ENCODE data around the gene C2CD2. TPM values are rescaled to one million over a fixed set of nuclear protein-coding genes. Genes with fewer than 3 reads are reported as not detected.
A peak's percentile ranks its signal among the peaks of the same experiment; 100 is the strongest.

Gene C2CD2
- total RNA-seq, 2 experiments from 2014 or later: 7.0 to 8.8 TPM

DNA sequence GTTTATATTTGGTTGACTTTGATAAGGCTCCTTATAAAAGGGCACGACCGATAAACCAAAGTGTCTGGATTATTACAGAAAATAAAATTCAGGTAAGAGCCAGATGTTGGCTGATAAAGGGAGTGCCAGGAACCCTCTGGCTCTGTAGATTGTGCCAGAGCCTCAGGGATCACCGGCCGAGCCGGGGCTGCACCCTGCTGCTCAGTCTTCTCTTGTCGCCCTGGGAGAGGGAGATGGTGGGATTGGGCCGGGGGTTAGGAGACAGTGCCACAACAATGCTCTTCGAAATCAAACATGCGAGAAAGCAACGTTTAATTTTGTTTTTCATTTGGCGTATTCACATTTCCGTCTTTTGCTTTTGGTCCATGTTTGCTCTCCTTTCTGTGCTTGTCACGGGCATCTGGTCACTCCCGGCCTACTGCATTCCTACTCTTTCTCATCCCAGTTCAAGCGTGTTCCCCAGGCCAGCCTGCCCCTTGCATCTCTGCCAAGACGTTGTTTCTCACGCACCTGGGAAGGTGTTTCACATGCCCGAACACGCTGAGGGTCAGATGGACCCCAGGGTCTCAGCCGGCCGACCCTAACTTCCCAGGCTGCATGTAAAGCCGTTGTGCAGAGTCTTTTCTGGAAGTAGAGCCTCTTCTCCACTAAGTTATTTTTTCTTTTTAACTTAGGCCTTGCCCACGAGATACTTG, 18.8 kb upstream of the C2CD2 start:
- Mint-ChIP-seq H3K27me3 (no peaks in the 10 kb centered on the region), H3K4me1 (peaks cover 18% of the 10 kb centered on the region), H3K36me3 (ENCODE audit: low read depth) (no peaks in the 10 kb centered on the region), H3K9me3 (no peaks in the 10 kb centered on the region), H3K27ac (peak overlapping the region; percentile 54), H3K4me3 (no peak overlapping the region)
- no peak for DNase-seq
- ChIA-PET POLR2A (no interaction called here), CTCF (interaction anchor here (1.2 kb wide), 1 partner anchor 30 kb away, joined by 3 read pairs; no protein-coding TSS in a partner anchor)

DNA sequence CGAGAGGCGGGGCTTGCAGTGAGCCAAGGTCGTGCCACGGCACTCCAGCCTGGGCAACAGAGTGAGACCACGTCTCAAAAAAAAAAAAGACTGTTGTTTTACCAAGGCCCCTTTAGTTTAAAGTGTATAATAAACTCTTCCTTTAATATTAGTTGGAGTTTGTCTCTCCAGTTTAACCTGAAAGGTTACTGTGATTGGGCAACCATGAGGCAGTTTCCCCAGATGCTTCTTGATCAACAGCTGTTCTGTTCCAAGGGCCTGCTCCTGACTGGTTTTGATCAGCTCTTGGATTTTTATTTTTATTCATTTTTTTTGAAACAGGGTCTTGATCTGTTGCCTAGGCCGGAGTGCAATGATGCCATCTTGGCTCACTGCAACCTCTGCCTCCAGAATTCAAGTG, 18.1 kb upstream of the C2CD2 start:
- DNase-seq: no peak
- POLR2A ChIA-PET: no interaction called here
- no peaks in the 10 kb centered on the region for H3K27me3 Mint-ChIP-seq
- no peaks in the 10 kb centered on the region for H3K9me3 Mint-ChIP-seq
- no peak overlapping the region for H3K4me3 Mint-ChIP-seq
- CTCF ChIA-PET: no interaction called here
- H3K27ac Mint-ChIP-seq: no peak overlapping the region
- peaks cover 18% of the 10 kb centered on the region for H3K4me1 Mint-ChIP-seq
- no peaks in the 10 kb centered on the region for H3K36me3 Mint-ChIP-seq (ENCODE audit: low read depth)

DNA sequence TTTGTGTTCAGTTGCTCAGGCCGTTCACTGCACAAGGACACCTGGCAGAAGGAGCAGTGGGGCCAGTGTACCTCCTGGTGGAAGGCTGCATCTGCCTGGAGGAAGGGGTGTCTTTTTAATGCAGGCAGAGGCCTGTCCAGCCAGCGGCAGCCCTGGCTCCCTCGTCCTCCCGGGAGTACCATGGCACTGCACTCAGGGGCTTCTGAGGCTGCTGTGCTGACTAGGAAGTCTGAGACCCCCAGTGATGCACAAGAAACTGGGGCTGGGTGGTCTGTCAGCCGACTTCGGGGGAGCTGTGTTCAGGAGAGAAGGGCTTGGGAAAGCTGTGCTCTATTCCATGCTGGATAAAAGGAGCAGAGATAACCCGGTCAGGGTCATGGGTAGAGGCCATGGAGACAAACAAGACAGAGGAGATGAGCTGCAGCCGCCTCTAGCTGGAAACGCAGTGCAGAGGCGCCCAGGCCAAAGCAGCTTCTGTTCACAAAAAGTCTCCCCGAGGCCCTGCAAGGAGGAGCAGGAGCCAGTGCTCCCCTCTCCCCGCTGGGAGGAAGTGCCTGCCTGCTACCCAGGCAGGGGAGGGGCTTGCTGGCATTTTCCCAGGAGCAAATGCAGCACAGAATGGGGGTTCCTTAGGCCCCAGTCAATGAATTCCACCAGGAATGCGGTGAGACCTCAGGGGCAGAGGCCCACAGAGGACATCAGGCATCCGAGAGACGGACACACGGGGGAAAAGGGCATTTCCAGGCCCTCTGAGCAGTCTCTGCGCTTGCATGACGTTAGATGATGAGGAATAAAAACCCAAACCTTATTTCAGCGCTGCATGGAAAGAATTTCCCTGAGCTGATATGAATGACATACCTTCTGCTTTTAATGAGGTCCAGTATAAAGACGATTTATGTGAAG, 17.2 kb upstream of the C2CD2 start:
- Mint-ChIP-seq H3K4me1 (peaks cover 18% of the 10 kb centered on the region), H3K27ac (no peak overlapping the region), H3K27me3 (peaks cover 4% of the 10 kb centered on the region), H3K9me3 (no peaks in the 10 kb centered on the region), H3K4me3 (no peak overlapping the region), H3K36me3 (ENCODE audit: low read depth) (no peaks in the 10 kb centered on the region)
- DNase-seq: no peak
- ChIA-PET CTCF (no interaction called here), POLR2A (no interaction called here)

GRCh38 chr21:41970106-41970391, 16.2 kb upstream of the C2CD2 start:
- no peak for DNase-seq
- Mint-ChIP-seq H3K27me3 (peaks cover 4% of the 10 kb centered on the region), H3K4me1 (peaks cover 15% of the 10 kb centered on the region), H3K36me3 (ENCODE audit: low read depth) (no peaks in the 10 kb centered on the region), H3K27ac (no peak overlapping the region), H3K9me3 (no peaks in the 10 kb centered on the region), H3K4me3 (no peak overlapping the region)
- POLR2A ChIA-PET: no interaction called here
- CTCF ChIA-PET: no interaction called here

DNA sequence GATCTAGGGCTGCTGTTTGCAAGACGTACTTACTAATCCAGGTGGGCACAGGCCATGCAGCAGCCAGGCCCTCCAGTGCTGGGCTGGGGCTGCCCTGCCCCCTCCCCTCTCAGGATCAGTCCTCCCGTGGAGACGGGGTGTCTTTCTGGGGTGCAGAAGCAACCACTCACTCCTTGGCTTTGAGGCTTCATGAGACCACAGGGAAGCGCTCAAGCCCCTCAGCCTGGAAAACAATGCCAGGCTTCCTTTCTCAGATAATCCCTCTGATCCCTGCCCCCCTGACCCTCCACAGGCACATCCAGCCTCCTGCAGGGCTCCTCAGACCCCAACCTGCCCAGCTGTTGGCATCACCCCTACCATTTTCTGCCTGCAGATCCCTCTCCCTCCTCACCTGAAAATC, 13.9 kb upstream of the C2CD2 start:
- no peak for DNase-seq
- CTCF ChIA-PET: interaction anchor here (1.7 kb wide), 1 partner anchor 16 kb away, joined by 5 read pairs; no protein-coding TSS in a partner anchor
- POLR2A ChIA-PET: no interaction called here
- H3K9me3 Mint-ChIP-seq: no peaks in the 10 kb centered on the region
- peaks cover 6% of the 10 kb centered on the region for H3K27me3 Mint-ChIP-seq
- H3K4me3 Mint-ChIP-seq: no peak overlapping the region
- no peaks in the 10 kb centered on the region for H3K36me3 Mint-ChIP-seq (ENCODE audit: low read depth)
- H3K27ac Mint-ChIP-seq: no peak overlapping the region
- H3K4me1 Mint-ChIP-seq: no peaks in the 10 kb centered on the region

DNA sequence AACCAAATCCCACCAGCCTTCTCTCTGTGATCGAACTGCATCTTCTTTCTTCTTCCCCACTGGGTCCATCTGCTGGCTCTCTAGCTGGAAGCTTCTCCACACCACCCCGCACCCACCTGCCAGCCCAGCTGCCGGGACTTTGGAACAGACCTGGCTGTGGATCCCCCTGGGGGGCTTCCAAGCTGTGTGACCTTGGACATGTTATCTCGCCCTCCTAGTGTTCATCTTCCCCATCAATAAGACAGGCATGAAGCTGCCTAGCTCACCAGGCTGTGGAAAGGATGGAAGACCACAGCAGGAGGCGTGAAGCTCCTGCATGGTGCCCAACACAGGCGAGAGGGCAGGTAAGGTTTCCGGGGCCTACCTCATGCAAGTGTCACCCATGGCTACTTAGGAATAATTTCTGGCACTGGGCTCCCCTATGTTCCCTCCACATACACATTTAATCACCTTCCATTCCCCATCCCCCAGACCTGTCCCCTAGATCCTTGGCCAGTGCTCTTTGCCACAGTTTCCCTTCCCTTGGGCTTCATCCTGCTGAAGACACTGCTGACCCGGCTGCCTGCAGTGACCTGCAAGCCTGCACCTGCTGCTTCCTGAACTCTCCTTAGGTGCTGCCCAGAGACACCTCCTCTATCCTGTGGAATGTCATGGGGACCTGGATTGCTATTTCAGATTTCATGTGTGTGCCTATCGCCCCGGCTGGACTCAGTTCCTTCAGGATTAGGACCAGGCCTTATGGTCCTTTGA, 13.2 kb upstream of the C2CD2 start:
- Mint-ChIP-seq H3K27me3 (peaks cover 13% of the 10 kb centered on the region), H3K4me3 (no peak overlapping the region), H3K36me3 (ENCODE audit: low read depth) (no peaks in the 10 kb centered on the region), H3K27ac (no peak overlapping the region), H3K4me1 (peaks cover under 1% of the 10 kb centered on the region), H3K9me3 (no peaks in the 10 kb centered on the region)
- CTCF ChIA-PET: interaction anchor here (1.7 kb wide), 1 partner anchor 15 kb away, joined by 5 read pairs; no protein-coding TSS in a partner anchor
- POLR2A ChIA-PET: no interaction called here
- no peak for DNase-seq

DNA sequence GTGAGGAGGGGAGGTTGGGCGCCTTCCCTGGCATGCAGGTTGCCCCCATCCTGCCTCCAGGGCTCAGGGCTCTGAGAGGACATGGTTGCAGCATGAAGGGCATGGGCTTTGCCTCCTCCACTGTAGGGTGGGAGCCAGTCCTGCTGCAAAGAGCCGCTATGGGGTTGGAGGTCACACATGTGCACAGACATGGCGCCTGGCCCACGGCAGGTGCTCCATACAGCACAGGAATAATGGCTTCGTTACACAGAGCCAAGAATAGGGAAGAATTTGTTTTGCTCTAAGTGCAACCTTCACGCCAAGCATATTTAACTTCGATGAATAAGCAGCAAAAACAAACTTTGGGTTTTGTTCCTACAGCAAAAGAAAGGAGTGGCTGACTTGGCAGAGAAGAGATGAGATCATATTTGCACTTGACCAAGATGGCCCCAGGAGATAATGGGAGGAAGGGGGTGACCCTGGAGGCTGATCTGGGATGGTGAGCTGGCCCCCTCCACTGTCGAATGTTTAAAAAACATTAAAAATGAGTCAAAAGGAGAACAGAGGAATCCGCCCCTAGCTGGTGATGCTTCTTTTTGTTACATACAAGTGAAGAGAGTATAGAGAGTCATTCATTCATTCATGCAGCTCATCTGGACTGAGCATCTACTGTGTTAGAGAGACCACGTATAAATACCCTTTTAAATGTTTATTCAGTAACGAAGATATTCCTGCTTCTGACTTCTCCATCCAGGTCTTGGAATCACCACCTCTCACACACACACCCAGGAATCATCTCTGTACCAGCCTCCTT, 12.4 kb upstream of the C2CD2 start:
- CTCF ChIA-PET: interaction anchor here (1.7 kb wide), 1 partner anchor 14 kb away, joined by 5 read pairs; no protein-coding TSS in a partner anchor
- Mint-ChIP-seq H3K27ac (no peak overlapping the region), H3K9me3 (no peaks in the 10 kb centered on the region), H3K27me3 (peaks cover 18% of the 10 kb centered on the region), H3K36me3 (ENCODE audit: low read depth) (no peaks in the 10 kb centered on the region), H3K4me1 (peaks cover 7% of the 10 kb centered on the region), H3K4me3 (no peak overlapping the region)
- POLR2A ChIA-PET: no interaction called here
- DNase-seq: no peak

- POLR2A ChIA-PET: no interaction called here
- no peaks in the 10 kb centered on the region for H3K9me3 Mint-ChIP-seq
These were observed 11.7 kb upstream of the C2CD2 start for GRCh38 chr21:41965461-41966013.

DNA sequence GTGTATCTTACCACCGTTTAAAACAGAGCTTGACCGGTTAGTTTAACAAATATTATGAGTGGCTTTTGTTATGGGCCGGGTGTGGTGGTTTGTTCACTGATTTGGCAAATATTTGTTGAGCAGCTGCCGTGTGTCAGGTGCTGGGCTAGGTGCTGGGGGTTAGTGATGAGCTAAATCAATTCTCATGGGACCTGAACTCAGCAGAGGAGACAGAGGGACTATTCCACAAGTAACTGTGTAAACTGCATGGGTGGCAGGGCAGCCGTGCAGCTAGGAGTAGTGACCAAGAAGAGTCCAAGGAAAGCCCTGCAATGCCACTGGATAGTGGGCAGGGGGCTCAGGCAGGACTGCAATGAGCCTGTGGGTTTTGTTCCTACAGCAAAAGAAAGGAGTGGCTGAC, 11.2 kb upstream of the C2CD2 start:
- H3K4me3 Mint-ChIP-seq: no peak overlapping the region
- peaks cover 25% of the 10 kb centered on the region for H3K27me3 Mint-ChIP-seq
- ChIA-PET CTCF (interaction anchor here (0.6 kb wide), 1 partner anchor 16 kb away, joined by 4 read pairs; no protein-coding TSS in a partner anchor), POLR2A (no interaction called here)
- no peaks in the 10 kb centered on the region for H3K9me3 Mint-ChIP-seq
- no peak for DNase-seq
- no peak overlapping the region for H3K27ac Mint-ChIP-seq
- peaks cover 10% of the 10 kb centered on the region for H3K4me1 Mint-ChIP-seq
- no peaks in the 10 kb centered on the region for H3K36me3 Mint-ChIP-seq (ENCODE audit: low read depth)

More at GRCh38 chr21:41965461-41966013, 11.7 kb upstream of the C2CD2 start:
- Mint-ChIP-seq H3K4me3 (no peak overlapping the region), H3K36me3 (ENCODE audit: low read depth) (no peaks in the 10 kb centered on the region), H3K27me3 (peaks cover 21% of the 10 kb centered on the region), H3K27ac (no peak overlapping the region), H3K4me1 (peaks cover 10% of the 10 kb centered on the region)
- CTCF ChIA-PET: no interaction called here
- DNase-seq: no peak

GRCh38 chr21:41964171-41964570, 10.4 kb upstream of the C2CD2 start:
- H3K4me1 Mint-ChIP-seq: peaks cover 10% of the 10 kb centered on the region
- H3K27me3 Mint-ChIP-seq: peaks cover 25% of the 10 kb centered on the region
- no peak for DNase-seq
- no peak overlapping the region for H3K27ac Mint-ChIP-seq
- ChIA-PET POLR2A (no interaction called here), CTCF (no interaction called here)
- no peaks in the 10 kb centered on the region for H3K36me3 Mint-ChIP-seq (ENCODE audit: low read depth)
- no peaks in the 10 kb centered on the region for H3K9me3 Mint-ChIP-seq
- no peak overlapping the region for H3K4me3 Mint-ChIP-seq

DNA sequence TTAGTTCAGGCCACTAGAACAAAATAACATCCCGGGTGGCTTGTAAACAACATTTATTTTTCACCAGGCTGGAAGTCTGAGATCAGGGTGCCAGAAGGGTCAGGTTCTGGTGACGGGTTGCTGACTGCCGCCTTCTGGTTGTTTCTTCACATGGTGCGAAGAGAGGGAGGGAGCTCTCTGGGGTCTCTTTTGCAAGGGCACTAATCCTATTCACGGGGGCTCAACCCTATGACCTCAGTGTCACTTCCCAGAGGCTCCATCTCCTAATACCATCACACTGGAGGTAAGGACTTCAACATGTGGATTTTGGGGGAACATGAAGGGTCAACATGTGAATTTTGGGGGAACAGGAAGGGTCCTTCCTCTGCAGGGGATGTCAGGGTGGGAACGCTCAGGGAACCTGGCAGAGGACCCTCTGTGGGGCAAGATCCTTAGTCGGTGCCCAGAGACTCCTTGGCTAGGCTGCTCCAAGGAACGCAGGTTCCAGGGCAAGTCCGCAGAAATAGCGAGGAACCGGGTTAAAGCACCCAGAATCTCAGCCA, 8.7 kb upstream of the C2CD2 start:
- Mint-ChIP-seq H3K27ac (no peak overlapping the region), H3K9me3 (no peaks in the 10 kb centered on the region), H3K4me1 (peaks cover 12% of the 10 kb centered on the region), H3K4me3 (no peak overlapping the region), H3K27me3 (peaks cover 25% of the 10 kb centered on the region), H3K36me3 (ENCODE audit: low read depth) (no peaks in the 10 kb centered on the region)
- no peak for DNase-seq
- ChIA-PET CTCF (interaction anchor here (0.7 kb wide), 1 partner anchor 32 kb away, joined by 4 read pairs; no protein-coding TSS in a partner anchor), POLR2A (no interaction called here)

DNA sequence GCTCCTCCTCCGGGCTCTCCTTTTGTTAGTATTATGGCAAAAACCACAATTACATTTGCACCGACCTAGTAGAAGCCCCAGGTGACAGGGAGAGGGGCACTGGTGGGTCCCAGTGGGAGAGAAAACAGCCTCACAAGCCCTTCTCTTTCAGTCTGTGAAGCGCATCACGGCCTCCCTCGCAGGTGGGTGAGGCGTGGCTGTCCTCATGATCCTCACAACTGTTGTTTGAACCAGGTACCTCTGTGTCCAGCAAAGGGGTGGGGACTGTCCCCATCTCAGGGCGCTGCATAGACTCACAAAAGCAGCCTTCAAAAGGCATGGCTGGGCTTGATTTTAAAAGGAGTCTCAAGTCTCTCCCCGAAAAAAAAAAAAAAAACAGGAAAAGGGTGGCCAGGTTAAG, 7.9 kb upstream of the C2CD2 start:
- POLR2A ChIA-PET: no interaction called here
- no peaks in the 10 kb centered on the region for H3K9me3 Mint-ChIP-seq
- CTCF ChIA-PET: interaction anchor here (0.6 kb wide), 1 partner anchor 113 kb away, joined by 3 read pairs; no protein-coding TSS in a partner anchor
- peaks cover 25% of the 10 kb centered on the region for H3K27me3 Mint-ChIP-seq
- no peak for DNase-seq
- no peak overlapping the region for H3K4me3 Mint-ChIP-seq
- H3K27ac Mint-ChIP-seq: no peak overlapping the region
- H3K36me3 Mint-ChIP-seq (ENCODE audit: low read depth): no peaks in the 10 kb centered on the region
- H3K4me1 Mint-ChIP-seq: peaks cover 20% of the 10 kb centered on the region
